ENCODE results near the gene MTREX.

The MTREX gene

DNA sequence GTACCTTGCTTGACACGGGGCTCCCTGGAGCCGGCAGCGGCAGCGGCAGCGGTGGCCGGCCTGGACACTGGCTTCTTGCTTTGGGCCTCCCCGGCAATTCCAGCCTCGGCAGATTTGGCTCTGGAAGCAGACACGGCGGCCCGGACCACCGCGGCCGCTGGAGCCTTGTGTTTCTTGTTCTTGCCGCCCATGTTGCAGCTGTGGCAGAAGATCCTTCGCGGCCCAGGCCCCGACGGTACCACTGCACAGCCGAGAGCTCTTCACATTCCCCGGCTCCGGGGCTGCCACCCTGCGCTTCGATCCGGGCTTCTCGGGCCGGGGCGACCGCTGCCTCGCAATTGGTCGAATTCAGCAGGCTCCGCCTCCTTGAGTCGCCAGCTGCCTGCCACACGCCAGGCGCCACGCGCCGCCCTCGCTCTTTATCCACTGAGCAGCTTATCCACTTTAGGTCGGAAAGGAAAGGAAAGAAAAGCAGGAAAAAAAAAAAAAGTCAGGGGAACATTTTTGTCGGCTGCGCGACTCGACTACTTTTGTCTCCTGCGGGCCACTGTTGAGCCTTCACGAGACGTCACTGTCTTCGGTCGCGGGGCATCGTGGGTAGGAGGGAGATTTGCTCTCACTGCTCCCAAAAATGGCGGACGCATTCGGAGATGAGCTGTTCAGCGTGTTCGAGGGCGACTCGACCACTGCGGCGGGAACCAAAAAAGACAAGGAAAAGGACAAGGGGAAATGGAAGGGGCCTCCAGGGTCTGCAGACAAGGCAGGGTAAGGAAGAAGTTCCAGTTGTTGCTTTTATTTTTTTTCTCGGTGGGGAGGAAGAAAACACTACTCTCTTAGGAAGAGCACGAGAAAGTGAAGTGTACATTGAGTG lies at the start of gene MTREX, which contains the start of gene DHX29:
Gene MTREX, plus strand, starts transcription at position 607 of the 871 bp plus-strand sequence. Its CDS starts 25 bp downstream, at position 632.
Gene DHX29, minus strand, starts transcription at position 312 of the 871 bp plus-strand sequence. Its CDS starts 121 bp downstream, at position 191.
- DNase-seq (ENCODE audit: insufficient read length, low spot score) (peak; percentile 78), FAIRE-seq (peak; percentile 76)
- peak; percentile 91 for TF ChIP-seq POLR2A (IDR thresholded peaks at IDR 0.05; ENCODE audit: low read depth, low read length)

GRCh38 chr5:55258339-55258738 lies 49.5 kb upstream of the MTREX start:
- FAIRE-seq = no peak
- TF ChIP-seq POLR2A (IDR thresholded peaks at IDR 0.05; ENCODE audit: low read depth, low read length) = no peak
- DNase-seq (ENCODE audit: insufficient read length, low spot score) = no peak

DNA sequence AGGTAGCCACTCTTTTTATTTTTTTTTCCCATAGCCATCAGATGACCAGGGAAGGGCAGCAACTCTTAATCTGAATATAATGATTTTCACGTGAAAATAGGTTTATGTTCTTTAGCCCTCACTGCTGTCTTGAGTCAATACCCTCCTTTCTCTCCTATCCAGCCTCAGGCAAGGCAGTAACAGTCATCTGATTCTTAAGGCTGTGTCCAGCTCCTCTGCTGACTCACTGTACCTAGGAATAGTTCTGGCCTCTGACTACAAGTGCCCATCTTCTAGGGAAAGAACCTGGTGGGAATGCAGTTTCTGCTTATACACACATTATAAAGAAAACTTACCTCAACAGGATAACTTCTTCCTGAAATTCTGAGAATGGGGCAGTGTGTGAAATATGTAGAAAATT lies 31.0 kb upstream of the MTREX start:
- TF ChIP-seq POLR2A (IDR thresholded peaks at IDR 0.05; ENCODE audit: low read depth, low read length) = no peak
- FAIRE-seq (peak; percentile 96), DNase-seq (ENCODE audit: insufficient read length, low spot score) (peak; percentile 14)

- FAIRE-seq = peak; percentile 80
- no peak for DNase-seq (ENCODE audit: insufficient read length, low spot score)
- TF ChIP-seq POLR2A (IDR thresholded peaks at IDR 0.05; ENCODE audit: low read depth, low read length) = no peak
Observed at GRCh38 chr5:55278778-55279177, 29.0 kb upstream of the MTREX start.

DNA sequence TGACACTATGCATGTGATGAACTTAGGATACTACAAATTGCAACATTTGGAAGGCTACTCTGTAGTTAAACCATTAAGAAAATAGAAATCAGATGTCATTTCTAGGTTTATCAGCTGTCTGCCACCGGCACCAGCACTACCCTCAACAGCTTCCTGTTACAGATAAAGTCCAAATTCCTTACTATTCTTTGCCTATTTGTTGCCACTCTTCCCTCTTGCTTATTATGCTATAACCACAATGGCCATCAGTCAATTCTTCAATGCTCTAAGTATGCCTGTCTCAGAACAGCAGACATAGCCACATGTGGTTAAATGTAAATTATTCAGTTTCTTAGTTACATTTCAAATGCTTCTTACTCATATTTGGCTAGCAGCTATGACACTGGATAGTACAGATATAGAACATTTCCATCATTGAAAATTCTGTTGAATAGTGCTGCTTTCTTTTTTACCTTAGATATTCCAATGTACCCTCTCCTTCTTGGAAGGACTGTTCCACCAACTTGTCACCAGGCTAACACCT lies 21.3 kb upstream of the MTREX start:
- no peak for DNase-seq (ENCODE audit: insufficient read length, low spot score)
- TF ChIP-seq POLR2A (IDR thresholded peaks at IDR 0.05; ENCODE audit: low read depth, low read length) = no peak
- FAIRE-seq = no peak

GRCh38 chr5:55289808-55290207 lies 18.0 kb upstream of the MTREX start:
- TF ChIP-seq POLR2A (IDR thresholded peaks at IDR 0.05; ENCODE audit: low read depth, low read length) = no peak
- DNase-seq (ENCODE audit: insufficient read length, low spot score) (no peak), FAIRE-seq (no peak)

- TF ChIP-seq POLR2A (IDR thresholded peaks at IDR 0.05; ENCODE audit: low read depth, low read length) = no peak
- DNase-seq (ENCODE audit: insufficient read length, low spot score) (no peak), FAIRE-seq (no peak)
Observed at GRCh38 chr5:55290991-55291390, 16.8 kb upstream of the MTREX start.

- FAIRE-seq (no peak), DNase-seq (ENCODE audit: insufficient read length, low spot score) (no peak)
- TF ChIP-seq POLR2A (IDR thresholded peaks at IDR 0.05; ENCODE audit: low read depth, low read length) = no peak
Observed at GRCh38 chr5:55294935-55295334, 12.9 kb upstream of the MTREX start.

DNA sequence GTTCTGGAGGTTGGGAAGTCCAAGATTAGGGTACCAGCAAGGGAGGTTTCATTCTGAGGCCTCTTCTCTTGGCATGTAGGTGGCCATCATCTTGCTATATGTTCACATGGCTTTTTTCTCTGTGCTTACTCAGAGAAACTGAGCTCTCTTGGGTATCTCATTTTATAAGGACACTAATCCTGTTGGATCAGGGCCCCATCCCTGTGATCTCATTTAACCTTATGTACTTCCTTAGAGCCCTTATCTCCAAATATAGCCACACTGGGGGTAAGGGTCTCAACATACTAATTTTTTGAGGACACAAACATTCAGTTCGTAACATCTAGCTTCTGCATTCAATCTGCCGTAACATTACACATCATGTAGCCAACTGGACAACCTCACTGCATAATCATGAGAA lies 6.9 kb upstream of the MTREX start:
- no peak for TF ChIP-seq POLR2A (IDR thresholded peaks at IDR 0.05; ENCODE audit: low read depth, low read length)
- FAIRE-seq = no peak
- no peak for DNase-seq (ENCODE audit: insufficient read length, low spot score)

DNA sequence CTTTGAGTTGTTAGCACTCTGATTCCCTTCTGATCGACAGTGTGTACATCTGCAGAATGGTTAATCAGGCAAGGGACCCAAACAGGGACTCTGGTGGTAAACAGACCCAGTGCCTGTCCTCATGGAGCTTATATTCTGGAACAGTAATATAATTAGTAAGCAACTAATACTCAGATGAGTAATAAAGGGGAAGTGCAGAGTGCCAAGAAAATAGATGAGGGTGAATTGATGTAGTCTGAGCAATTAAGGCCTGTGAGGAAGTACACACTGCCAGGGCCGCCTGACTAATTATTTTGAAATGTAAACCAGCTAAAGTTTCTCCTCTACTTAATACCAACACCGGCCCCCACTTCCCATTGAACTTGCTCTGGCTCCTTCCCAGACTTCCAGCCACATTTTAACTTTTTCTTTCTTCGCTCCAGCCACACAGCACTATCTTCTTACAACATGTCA lies 4.5 kb upstream of the MTREX start:
- DNase-seq (ENCODE audit: insufficient read length, low spot score) (no peak), FAIRE-seq (no peak)
- TF ChIP-seq POLR2A (IDR thresholded peaks at IDR 0.05; ENCODE audit: low read depth, low read length) = no peak

- DNase-seq (ENCODE audit: insufficient read length, low spot score) (no peak), FAIRE-seq (no peak)
- no peak for TF ChIP-seq POLR2A (IDR thresholded peaks at IDR 0.05; ENCODE audit: low read depth, low read length)
Observed at GRCh38 chr5:55304584-55304983, 3.2 kb upstream of the MTREX start.

DNA sequence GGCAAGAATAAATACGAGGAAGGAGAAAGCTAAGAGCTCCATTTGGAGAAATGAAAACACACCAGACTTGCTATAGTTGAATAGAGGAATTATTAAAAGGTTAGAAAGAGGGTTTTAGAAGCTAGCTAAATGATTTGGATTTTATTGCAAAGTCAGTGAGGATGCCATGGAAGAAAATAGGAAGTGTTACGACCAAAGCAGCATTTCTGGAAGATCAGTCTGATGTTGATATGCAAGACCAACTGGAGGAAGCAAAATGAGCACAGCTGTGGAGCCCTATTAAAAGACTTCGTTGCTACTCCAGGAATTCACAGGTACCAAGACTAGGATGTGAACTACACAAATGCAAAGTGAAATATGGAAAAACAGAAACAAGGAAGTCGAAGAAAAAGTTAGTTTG lies 2.4 kb upstream of the MTREX start:
- TF ChIP-seq POLR2A (IDR thresholded peaks at IDR 0.05; ENCODE audit: low read depth, low read length) = no peak
- FAIRE-seq (no peak), DNase-seq (ENCODE audit: insufficient read length, low spot score) (no peak)

DNA sequence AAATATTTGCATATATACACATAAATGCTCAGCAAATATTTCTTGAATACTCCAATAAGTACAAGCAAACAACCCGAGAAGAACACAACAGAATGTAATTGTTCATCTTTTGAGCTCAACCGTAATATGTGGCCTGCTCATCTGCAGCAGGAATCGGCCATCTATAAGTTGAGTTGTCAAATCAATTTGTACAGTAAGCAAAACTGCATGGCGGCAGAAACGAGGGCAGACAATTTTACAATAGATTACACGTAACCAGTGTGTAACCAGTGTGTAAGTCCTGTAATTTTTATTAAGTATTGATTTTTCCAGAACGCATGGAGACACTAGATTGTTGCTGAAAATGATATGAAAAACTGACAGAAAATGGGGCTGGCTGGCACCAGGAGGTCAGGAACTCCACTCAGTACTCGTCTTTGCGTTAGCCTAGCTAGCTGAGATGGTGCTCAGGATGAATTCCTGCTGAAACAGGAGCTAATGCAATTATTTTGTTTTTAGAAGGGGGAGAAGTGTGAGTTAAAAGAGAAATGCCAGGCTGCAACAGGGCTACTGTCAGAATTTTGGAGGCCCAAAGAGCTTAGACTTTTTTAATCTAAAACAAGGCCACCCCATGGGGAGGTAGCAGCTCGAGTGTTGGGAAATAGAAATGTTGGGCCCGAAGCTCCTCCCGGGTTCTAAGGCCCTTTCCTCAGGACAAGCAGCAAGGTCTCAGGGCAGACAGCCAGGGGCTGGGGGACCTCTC lies 977 bp upstream of the MTREX start:
- DNase-seq (ENCODE audit: insufficient read length, low spot score) = no peak
- peak; percentile 65 for FAIRE-seq

GRCh38 chr5:55308254-55308836 lies 556 bp downstream of the MTREX start:
- no peak for DNase-seq (ENCODE audit: insufficient read length, low spot score)
- no peak for TF ChIP-seq POLR2A (IDR thresholded peaks at IDR 0.05; ENCODE audit: low read depth, low read length)
- FAIRE-seq = peak; percentile 70

More for the DNA sequence above, 977 bp upstream of the MTREX start:
- TF ChIP-seq POLR2A (IDR thresholded peaks at IDR 0.05; ENCODE audit: low read depth, low read length) = no peak

Data from H54 (cell line).